Stomach smooth muscle (tissue), 2 donors: ENCODE measurements around the gene VPS13D.

Source experiments
- H3K27ac ChIP-seq: one replicate; pipeline ENCODE4 v1.7.0; 2013; ENCODE audit warnings: mild to moderate bottlenecking, low read length, inconsistent platforms
- H3K27me3 ChIP-seq, 2 donors: one replicate each; pipeline ENCODE4 v1.7.0; 2013; ENCODE audit warnings: low read length in 2 of 2; ENCODE audit not compliant: insufficient read depth in 2 of 2, control insufficient read depth in 1 of 2
- H3K36me3 ChIP-seq, 2 donors: one replicate each; pipeline ENCODE4 v1.7.0; 2013; ENCODE audit warnings: low read length in 2 of 2; ENCODE audit not compliant: control insufficient read depth in 2 of 2, insufficient read depth in 2 of 2
- H3K4me1 ChIP-seq: one replicate; pipeline ENCODE4 v1.7.0; 2013; ENCODE audit warnings: low read length; ENCODE audit not compliant: control insufficient read depth, insufficient read depth
- H3K4me3 ChIP-seq, 2 donors: one replicate each; pipeline ENCODE4 v1.7.0; 2013; ENCODE audit warnings: low read length in 2 of 2
- H3K9ac ChIP-seq, 2 donors: one replicate each; pipeline ENCODE4 v1.7.0; 2013; ENCODE audit warnings: low read length in 2 of 2, mild to moderate bottlenecking in 1 of 2
- H3K9me3 ChIP-seq, 2 donors: one replicate each; pipeline ENCODE4 v1.7.0; 2013; ENCODE audit warnings: low read length in 2 of 2; ENCODE audit not compliant: control insufficient read depth in 2 of 2
- donor health status: healthy.
- donor health status: Pancreatic carcinoma.

Gene VPS13D

DNA sequence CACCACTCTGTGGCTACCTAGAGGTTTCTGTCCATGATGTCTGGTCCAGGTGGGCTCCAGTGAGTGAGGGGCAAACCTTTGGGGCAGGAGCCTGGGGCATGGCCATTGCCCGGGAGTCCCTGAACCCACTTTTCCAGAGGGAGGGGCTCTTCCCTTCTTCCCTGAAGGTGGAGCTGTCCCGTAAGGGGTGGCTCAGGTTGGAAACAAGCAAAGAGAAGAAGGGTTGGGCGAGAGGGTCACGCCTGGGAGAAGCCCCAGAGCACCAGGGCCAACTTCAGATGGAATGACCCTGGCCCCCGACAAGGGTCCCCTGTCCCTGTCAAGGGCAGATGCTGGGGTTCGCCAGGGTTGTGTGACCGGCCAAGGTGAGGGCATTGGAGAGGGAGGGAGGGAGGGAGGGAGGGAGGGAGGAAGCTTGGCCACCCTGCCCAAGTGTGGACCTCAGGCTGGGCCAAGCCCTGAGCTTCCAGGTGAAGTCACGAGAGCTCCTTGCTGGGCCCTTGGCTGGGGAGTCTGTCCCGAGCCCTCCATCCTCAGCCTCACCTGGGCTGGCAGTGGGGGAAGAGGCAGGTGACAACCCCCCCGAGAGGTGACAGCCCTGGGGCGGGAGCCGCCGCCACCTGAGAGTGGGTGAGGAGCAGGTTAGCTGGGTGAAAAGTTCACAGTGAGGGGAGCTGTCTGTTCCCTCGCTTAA is 318.6 kb downstream of the VPS13D start:
- Histone ChIP-seq H3K9ac (no peak overlapping the region), H3K27me3 (no peaks in the 10 kb centered on the region), H3K4me3 (no peak overlapping the region), H3K9me3 (no peaks in the 10 kb centered on the region), H3K27ac (no peak overlapping the region), H3K4me1 (peaks cover 34% of the 10 kb centered on the region), H3K36me3 (no peaks in the 10 kb centered on the region)

DNA sequence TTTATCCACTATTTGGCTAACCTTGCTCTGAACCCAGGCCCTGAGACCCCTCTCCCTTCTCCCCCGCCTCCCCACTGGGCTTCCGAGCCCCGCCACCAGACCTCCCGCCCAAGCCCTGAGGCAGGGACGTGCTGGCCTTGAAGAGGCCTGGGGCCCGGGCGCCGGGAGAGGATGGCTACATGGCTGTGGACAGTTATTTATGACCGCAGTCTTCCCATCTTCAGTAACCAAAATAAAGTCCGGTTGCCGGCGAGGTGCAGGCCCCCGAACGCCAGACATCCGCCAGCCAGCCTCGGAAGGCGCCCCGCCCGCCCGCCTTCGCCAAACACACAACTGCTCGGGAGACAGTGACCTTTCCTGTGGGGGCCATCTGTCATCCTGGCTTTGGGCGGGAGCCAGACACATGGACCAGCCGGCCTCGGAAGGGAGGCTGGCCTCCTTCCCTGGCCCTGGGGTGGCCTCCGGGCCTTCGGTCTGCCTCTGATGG is 319.2 kb downstream of the VPS13D start:
- Histone ChIP-seq H3K27ac (no peak overlapping the region), H3K4me1 (peaks cover 40% of the 10 kb centered on the region), H3K4me3 (no peak overlapping the region), H3K27me3 (no peaks in the 10 kb centered on the region), H3K36me3 (no peaks in the 10 kb centered on the region), H3K9ac (no peak overlapping the region), H3K9me3 (no peaks in the 10 kb centered on the region)

DNA sequence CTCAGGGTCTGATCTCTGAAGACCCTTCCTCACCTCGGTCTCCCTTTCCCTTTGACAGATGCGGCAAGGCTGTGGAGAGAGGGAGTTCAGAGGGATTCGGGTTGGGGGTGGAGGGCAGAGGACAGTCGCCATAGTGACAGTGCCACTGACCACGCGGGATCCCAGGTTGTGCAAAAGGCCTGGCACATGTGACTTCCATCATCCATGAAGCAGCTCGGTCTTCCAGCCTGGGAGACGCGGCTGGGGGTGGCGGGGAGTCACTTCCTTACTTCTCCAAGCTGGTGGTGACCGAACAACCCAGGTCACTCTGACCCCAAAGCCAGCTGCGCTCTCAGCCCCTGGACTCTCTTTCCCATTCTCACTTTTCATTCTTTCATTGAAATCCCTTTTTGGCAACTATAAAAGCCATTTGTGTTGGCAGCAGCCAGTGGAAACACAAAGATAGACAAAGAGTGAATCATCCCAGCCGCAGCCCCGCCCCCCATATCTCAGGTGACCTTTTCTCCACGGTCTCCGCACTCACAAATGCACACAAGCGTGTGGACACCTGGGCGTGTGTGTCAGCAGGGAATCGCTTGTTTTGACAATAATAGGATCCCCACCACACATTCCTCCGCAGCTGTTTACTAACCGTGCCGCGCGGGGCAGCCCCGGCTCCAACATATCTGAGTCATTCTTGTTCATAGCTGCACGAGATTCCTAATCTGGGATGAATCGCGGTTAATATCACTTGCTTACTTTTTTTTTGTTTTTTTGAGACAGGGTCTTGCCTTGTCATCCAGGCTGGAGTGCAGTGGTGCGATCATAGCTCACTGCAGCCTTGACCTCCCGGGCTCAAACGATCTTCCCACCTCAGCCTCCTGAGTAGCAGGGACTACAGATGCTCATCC is 319.9 kb downstream of the VPS13D start:
- Histone ChIP-seq H3K9me3 (no peaks in the 10 kb centered on the region), H3K27me3 (no peaks in the 10 kb centered on the region), H3K9ac (no peak overlapping the region), H3K4me1 (peaks cover 40% of the 10 kb centered on the region), H3K36me3 (no peaks in the 10 kb centered on the region), H3K4me3 (peak overlapping the region; percentile 15 to 35), H3K27ac (no peak overlapping the region)

DNA sequence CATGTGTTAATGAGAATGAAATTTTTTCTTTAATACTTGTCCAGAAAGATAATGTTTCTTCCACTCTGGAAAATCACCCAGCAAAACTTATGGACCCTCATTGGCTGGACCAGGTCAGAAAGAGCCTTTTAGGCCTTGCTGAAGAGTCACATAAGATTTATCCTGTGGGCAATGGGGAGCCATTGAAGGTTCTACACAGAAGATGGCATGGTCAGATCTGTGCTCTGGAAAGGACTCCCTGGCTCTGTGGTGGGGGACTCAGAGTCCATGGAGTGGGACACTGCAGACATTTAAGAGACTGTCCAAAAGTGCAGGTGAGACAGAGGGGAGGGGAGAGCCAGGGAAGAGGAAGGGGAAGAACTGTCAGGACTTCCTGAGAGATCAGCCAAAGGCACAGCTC is 321.8 kb downstream of the VPS13D start:
- H3K4me3 ChIP-seq: no peak overlapping the region

DNA sequence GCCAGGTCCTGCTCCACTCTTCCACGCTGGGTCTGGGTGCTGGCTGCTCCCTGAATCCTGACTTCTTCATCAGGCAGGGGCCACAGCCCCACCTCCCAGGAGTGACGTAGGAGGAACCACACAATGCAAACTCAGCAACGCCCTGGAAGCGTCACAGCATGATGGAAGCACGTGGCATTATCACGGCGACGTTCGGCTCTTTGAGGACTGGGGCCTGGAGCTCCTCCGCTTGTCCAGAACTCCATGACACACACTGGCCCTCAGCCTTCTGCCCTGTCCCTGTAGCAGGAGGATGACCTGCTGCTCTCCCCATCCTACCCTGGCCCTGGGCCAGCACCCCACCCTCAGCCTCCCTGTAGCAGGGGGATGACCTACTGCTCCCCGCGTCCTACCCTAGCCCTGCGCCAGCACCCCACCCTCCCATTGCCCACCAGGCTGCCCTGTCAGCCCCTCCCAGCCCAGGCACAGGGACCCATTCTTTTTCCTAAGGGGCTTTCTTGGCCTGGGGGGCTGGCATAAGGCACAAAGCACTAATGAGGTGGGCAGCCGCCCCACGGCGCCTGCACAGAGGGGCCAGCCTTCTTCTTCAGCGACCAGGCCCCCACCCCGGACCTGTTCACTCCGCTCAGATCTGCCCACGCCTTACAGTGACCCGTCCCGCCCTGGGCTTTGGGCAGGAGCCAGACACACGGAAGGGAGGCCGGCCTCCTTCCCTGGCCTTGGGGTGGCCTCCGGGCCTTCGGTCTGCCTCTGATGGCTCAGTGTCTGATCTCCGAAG is 322.5 kb downstream of the VPS13D start:
- no peak overlapping the region for H3K4me3 ChIP-seq
- H3K4me1 ChIP-seq: peaks cover 54% of the 10 kb centered on the region
- H3K27ac ChIP-seq: peak overlapping the region; percentile 67

More for the DNA sequence above, 321.8 kb downstream of the VPS13D start:
- H3K9ac ChIP-seq: no peak overlapping the region
- H3K27me3 ChIP-seq: no peaks in the 10 kb centered on the region
- H3K4me1 ChIP-seq: peaks cover 50% of the 10 kb centered on the region
- H3K9me3 ChIP-seq: no peaks in the 10 kb centered on the region
- H3K27ac ChIP-seq: no peak overlapping the region
- no peaks in the 10 kb centered on the region for H3K36me3 ChIP-seq

DNA sequence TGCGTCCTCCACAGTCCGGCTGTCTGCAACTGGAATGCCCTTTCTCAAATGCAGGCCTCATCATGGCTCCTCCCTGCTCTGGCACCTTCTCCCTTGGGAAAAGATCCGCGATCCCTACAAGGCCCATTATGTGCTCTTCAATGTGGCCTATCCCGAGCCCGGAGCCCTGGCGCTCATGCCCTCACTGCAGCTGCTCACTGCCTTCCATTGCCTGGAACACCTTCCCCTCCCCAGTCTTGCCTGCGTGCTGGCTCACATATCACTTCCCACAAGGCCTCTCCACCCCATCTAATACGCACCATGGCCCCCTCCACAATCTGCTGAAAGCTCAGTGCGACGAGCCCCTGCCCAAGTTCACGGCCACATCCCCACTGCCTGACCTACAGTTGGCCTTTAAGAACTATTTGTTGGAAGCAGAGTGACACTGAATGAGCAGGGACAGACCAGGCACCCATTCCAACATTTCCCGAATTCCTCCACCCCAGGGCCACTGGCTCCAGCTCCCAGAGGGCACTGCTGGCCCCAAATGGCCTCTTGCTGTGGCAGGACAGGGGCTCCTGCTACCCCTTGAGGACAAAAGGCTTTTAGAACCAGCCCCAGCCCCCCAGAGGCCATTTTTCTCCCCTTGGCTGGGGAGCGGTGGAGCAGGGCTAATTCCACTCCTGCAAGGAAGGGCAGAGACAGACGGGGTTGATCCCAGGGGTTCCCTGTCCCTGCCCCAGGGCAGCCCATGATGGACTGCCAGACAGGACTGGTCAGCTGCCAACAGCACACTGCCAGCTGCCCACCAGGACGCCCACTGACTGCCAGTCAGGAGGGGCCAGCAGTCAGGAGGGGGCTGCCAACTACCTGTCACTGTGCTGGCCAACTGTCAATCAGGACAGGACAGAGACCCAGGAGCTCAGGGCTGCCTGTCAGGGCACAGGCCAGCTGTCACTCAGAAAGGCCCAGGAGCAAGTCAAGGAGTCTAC is 323.4 kb downstream of the VPS13D start:
- Histone ChIP-seq H3K27ac (peak overlapping the region; percentile 67), H3K4me1 (peaks cover 56% of the 10 kb centered on the region)

More for the DNA sequence above, 322.5 kb downstream of the VPS13D start:
- no peak overlapping the region for H3K9ac ChIP-seq
- no peaks in the 10 kb centered on the region for H3K9me3 ChIP-seq
- H3K36me3 ChIP-seq: no peaks in the 10 kb centered on the region
- no peaks in the 10 kb centered on the region for H3K27me3 ChIP-seq

DNA sequence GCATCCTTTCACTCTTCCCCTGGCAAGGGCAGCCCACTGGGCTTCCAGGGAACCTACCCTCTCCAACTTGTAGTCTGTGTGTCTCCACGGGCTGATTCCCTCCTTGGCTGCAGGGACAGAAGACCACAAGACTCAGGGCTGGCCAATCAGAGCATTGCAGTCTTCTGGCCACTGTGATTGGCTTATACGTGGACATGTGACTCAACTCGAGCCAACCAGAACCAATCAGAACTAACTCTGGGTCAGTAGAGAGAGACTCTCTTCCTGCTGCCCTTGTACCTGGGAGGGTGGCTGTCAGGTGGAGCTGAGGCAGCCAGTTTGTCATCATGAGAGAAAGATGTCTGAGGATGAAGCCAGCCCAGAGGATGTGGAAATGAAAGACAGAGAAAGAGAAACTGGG is 324.1 kb downstream of the VPS13D start:
- H3K36me3 ChIP-seq: no peaks in the 10 kb centered on the region
- no peaks in the 10 kb centered on the region for H3K27me3 ChIP-seq
- peak overlapping the region; percentile 67 for H3K27ac ChIP-seq
- no peak overlapping the region for H3K9ac ChIP-seq
- no peak overlapping the region for H3K4me3 ChIP-seq
- H3K4me1 ChIP-seq: peaks cover 51% of the 10 kb centered on the region
- H3K9me3 ChIP-seq: no peaks in the 10 kb centered on the region

More for the DNA sequence above, 323.4 kb downstream of the VPS13D start:
- Histone ChIP-seq H3K9ac (no peak overlapping the region), H3K27me3 (no peaks in the 10 kb centered on the region), H3K4me3 (no peak overlapping the region), H3K36me3 (no peaks in the 10 kb centered on the region), H3K9me3 (no peaks in the 10 kb centered on the region)

DNA sequence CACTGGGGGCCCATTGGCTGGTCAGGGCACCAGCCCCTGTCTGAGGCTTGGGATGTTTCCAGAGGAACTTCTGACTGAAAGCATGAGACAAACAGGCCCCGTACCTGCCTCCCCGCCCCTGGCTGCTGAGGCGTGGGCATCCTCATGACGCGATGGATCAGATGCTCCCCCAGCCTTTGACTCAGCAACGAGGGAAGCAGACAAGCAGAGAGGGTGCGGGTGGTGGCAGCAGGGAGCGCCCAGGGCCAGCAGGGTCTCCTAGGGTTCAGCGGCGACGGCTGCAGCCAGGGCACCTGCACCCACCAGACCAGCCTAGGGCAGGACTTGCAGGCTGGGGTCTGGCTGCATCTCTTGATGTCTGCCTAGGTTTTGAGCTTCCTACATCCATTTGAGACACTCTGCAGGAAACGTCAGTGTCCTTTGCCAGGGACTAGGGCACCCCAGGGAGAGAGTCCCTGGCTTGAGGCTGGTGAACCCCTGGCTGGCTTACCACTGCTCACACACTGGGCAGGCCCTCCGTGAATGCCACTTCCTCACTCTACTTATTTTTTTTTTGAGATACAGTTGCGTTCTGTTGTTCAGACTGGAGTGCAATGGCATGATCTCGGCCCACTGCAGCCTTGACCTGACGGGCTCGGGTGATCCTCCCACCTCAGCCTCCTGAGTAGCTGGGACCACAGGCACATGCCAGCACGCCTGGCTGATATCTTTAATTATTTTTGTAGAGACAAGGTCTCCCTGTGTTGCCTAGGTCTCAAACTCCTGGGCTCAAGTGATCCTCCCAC is 324.9 kb downstream of the VPS13D start:
- H3K27me3 ChIP-seq: no peaks in the 10 kb centered on the region
- H3K9me3 ChIP-seq: no peaks in the 10 kb centered on the region
- no peak overlapping the region for H3K9ac ChIP-seq
- H3K4me1 ChIP-seq: peaks cover 44% of the 10 kb centered on the region
- H3K36me3 ChIP-seq: no peaks in the 10 kb centered on the region
- H3K27ac ChIP-seq: peak overlapping the region; percentile 67
- no peak overlapping the region for H3K4me3 ChIP-seq
